ENCODE measurements around the gene POLE4.

POLE4 gene, protein sequence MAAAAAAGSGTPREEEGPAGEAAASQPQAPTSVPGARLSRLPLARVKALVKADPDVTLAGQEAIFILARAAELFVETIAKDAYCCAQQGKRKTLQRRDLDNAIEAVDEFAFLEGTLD

DNA sequence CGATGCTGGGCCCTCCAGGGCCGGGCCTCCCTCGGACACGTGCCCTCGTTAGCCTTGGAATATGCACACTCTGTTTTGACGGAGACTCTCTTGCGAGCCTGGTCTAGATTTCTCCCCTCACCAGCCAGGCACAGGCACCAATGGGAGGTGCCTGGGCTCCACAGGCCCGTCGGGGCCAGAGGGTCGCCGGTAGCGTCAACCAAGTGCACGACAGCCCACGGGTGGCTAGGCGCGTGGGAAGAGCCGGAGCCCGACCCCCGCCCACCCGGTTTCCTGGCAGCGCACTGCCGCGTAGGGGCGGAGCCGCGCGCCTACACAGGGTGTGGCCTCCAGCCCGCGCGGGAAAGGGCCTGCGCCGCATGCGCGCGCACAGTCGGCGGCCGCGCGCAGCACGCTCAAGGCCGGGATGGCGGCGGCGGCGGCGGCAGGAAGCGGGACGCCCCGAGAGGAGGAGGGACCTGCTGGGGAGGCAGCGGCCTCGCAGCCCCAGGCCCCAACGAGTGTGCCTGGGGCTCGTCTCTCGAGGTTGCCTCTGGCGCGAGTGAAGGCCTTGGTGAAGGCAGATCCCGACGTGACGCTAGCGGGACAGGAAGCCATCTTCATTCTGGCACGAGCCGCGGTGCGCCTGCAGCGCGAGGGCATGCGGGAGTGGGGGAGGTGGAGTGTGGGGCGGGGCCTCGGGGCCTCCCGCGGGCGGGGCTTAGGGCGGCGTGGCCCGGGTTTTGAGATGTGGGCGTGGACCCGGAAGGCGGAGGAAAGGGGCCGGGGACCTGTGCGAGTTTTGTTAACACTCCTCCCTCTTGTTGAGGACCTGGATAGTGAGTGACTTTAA, at the start of gene POLE4:
Gene POLE4, plus strand, starts transcription at position 370 of the 832 bp plus-strand sequence. Its CDS starts 37 bp downstream, at position 407.
- DNase-seq (ENCODE audit: extremely low read depth, insufficient read length) = peak; percentile 94
- Histone ChIP-seq H3K4me3 (replicated peaks; ENCODE audit: low read depth, low read length) (peak within 1 kb of the TSS; percentile 82), H3K27me3 (replicated peaks; ENCODE audit: control insufficient read depth, insufficient read depth, low read length) (no peaks in the 10 kb centered on the region), H3K36me3 (ENCODE audit: control insufficient read depth, insufficient read depth, low read length) (no peaks in the 10 kb centered on the region)
- TF ChIP-seq, protein P1, sequence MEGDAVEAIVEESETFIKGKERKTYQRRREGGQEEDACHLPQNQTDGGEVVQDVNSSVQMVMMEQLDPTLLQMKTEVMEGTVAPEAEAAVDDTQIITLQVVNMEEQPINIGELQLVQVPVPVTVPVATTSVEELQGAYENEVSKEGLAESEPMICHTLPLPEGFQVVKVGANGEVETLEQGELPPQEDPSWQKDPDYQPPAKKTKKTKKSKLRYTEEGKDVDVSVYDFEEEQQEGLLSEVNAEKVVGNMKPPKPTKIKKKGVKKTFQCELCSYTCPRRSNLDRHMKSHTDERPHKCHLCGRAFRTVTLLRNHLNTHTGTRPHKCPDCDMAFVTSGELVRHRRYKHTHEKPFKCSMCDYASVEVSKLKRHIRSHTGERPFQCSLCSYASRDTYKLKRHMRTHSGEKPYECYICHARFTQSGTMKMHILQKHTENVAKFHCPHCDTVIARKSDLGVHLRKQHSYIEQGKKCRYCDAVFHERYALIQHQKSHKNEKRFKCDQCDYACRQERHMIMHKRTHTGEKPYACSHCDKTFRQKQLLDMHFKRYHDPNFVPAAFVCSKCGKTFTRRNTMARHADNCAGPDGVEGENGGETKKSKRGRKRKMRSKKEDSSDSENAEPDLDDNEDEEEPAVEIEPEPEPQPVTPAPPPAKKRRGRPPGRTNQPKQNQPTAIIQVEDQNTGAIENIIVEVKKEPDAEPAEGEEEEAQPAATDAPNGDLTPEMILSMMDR (IDR thresholded peaks at IDR 0.05; ENCODE audit: insufficient read depth, low read length, poor library complexity, severe bottlenecking) = no peak

DNA sequence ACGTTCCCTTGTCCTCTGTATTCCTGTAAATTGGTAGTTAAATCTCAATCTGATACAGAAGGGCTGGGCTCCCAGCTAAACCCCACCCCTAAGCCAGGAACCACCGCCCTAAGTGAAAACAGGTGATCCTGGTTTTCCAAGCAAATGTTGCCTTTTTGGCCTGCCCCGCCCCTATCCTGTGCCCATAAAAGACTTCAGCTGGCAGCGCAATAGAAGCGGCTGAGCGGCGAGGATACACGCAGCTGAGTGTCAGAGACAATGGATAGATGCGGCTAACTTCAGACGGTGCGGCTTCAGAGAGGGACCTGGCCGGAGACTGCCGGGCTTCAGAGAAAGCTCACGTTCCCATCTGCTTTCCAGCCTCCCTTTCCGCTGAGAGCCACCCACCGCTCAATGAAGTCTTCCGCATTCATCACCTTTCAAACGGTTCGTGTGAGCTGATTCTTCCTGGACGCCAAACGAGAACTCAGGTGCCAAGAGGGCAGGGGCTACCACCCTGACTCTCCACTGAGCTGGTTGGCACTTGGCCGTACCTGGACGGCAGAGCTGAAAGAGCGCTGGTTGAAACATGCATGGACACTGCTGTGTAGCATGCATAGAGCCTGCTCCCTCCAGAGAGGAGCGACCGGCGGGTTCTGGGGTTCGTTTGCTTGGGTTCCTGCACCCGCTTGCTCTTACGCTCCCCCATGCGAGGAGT, 49.5 kb upstream of the POLE4 start:
- no peaks in the 10 kb centered on the region for H3K36me3 ChIP-seq (ENCODE audit: control insufficient read depth, insufficient read depth, low read length)
- TF ChIP-seq, protein P1 (IDR thresholded peaks at IDR 0.05; ENCODE audit: insufficient read depth, low read length, poor library complexity, severe bottlenecking) = no peak
- H3K4me3 ChIP-seq (replicated peaks; ENCODE audit: low read depth, low read length) = no peak overlapping the region
- no peaks in the 10 kb centered on the region for H3K27me3 ChIP-seq (replicated peaks; ENCODE audit: control insufficient read depth, insufficient read depth, low read length)
- no peak for DNase-seq (ENCODE audit: extremely low read depth, insufficient read length)

DNA sequence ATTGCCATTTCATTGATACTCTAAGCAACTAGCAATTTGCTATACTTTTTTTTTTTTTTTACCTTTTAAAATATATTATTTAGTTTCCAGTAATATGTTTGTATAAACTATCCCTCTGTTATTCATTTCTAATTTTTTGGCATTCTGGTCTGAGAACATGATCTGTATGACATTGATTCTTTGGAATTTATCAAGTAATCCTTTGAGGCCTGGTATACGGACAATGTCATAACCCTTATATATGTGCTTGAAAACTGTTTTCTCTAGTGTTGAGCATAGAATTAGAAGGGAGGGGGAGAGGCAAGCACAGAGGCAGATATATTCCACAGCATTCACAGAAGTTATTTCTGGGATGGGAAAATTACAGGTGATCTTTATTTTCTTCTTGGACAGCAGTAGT, 48.2 kb upstream of the POLE4 start:
- H3K4me3 ChIP-seq (replicated peaks; ENCODE audit: low read depth, low read length) = no peak overlapping the region
- no peaks in the 10 kb centered on the region for H3K27me3 ChIP-seq (replicated peaks; ENCODE audit: control insufficient read depth, insufficient read depth, low read length)
- no peaks in the 10 kb centered on the region for H3K36me3 ChIP-seq (ENCODE audit: control insufficient read depth, insufficient read depth, low read length)
- TF ChIP-seq, protein P1 (IDR thresholded peaks at IDR 0.05; ENCODE audit: insufficient read depth, low read length, poor library complexity, severe bottlenecking) = no peak
- DNase-seq (ENCODE audit: extremely low read depth, insufficient read length) = no peak

DNA sequence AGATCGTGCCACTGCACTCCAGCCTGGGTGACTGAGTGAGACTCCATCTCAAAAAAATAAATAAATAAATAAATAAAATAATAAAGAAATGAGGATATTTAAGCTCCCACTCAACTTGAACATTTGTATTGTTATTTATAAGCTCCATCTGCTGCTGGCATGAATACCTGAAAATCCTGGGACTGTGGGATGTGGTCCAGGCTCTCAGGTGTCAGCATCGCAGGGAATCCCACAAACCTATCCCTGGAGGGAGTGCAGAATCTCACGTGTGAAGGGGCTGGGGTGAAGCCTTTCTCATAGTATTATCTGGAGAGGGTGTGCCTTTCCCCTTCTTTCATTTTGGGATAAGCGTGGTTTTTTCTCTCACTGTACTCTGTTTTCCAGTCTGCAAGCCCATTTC, 47.4 kb upstream of the POLE4 start:
- TF ChIP-seq, protein P1 (IDR thresholded peaks at IDR 0.05; ENCODE audit: insufficient read depth, low read length, poor library complexity, severe bottlenecking) = no peak
- no peaks in the 10 kb centered on the region for H3K36me3 ChIP-seq (ENCODE audit: control insufficient read depth, insufficient read depth, low read length)
- no peak overlapping the region for H3K4me3 ChIP-seq (replicated peaks; ENCODE audit: low read depth, low read length)
- no peaks in the 10 kb centered on the region for H3K27me3 ChIP-seq (replicated peaks; ENCODE audit: control insufficient read depth, insufficient read depth, low read length)
- no peak for DNase-seq (ENCODE audit: extremely low read depth, insufficient read length)

DNA sequence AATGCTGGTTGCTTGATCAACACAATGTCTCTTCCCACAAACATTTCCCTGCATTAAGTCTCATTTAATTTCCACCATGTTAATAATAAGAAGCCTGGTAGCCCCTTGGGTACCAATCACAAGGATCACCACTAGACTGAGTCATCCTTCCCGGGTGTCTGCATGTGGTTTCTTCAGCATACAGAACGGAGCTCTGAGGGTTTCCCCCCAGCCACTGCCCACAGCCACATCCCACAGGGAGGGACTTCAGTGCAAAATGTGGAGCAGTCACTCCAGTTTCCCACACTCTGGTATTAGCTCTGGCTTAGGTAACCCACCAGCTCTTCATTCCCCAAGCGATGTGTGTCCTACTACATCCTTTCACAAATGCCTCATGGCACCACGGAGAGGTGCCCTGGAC, 42.7 kb upstream of the POLE4 start:
- TF ChIP-seq, protein P1 (IDR thresholded peaks at IDR 0.05; ENCODE audit: insufficient read depth, low read length, poor library complexity, severe bottlenecking) = no peak
- H3K27me3 ChIP-seq (replicated peaks; ENCODE audit: control insufficient read depth, insufficient read depth, low read length) = no peaks in the 10 kb centered on the region; the same call in 1 of the 2 replicates
- H3K4me3 ChIP-seq (replicated peaks; ENCODE audit: low read depth, low read length) = no peak overlapping the region
- no peak for DNase-seq (ENCODE audit: extremely low read depth, insufficient read length)
- H3K36me3 ChIP-seq (ENCODE audit: control insufficient read depth, insufficient read depth, low read length) = no peaks in the 10 kb centered on the region
